ENCODE data around the gene NRG3.
A peak's percentile ranks its signal among the peaks of the same experiment; 100 is the strongest.
"Not testable (repeated sequence)": the region's sequence is repeated elsewhere in the genome, so short reads cannot be mapped to it uniquely, and the experiment has no call there.

NRG3 gene

DNA sequence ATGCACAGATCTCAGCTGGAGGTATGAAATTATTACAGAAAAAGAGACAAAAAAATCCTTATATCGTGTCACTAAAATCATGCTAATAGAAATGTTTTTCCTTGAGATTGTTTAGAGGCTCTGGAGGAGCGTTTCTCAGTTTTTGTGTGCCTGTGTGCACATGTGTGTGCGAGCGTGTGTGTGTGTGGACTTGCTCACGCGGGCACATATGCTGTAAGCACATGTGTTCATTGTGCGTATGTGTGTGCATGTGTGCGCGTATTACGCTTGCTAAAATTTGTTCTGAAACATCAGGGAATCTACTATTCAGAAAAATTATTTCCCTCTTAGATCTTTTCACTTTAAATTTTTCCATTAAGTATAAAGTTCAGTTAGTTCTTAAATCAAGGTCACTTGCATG is 1111.2 kb downstream of the NRG3 start:
- no peak for DNase-seq (ENCODE audit: low spot score)

DNA sequence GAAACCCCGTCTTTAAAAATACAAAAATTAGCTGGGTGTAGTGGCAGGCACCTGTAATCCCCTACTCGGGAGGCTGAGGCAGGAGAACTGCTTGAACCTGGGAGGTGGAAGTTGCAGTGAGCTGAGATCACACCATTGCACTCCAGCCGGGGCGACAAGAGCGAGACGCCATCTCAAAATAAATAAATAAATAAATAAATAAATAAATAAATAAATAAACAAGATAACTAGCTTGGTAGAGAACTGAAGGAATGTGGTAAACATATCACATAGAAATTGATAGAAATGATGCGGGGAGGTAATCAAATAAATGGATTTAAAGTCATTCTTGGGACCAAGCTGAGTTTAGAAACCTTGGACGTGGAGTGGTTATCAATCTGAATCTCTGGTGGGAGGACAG is 1131.5 kb downstream of the NRG3 start:
- not testable (repeated sequence) for DNase-seq (ENCODE audit: low spot score)

DNA sequence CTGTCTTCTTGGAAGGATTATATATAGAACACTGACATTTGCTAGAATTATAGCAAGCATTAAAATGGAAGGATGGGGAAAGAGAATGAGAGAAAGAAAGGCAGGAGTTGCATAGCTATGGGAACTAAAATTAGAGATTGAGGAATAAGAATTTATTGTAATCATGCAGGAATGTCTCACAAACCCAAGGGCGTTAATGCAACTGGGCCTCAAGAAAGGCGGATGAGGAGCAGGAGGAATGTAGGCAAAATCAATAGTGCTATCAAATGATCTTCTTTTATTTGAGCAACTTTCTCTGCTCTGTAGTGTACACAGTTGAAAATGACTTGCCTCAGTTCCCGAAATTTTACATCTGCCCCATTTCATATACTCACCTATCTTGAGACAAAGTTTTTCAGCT is 1132.5 kb downstream of the NRG3 start:
- DNase-seq (ENCODE audit: low spot score): no peak

DNA sequence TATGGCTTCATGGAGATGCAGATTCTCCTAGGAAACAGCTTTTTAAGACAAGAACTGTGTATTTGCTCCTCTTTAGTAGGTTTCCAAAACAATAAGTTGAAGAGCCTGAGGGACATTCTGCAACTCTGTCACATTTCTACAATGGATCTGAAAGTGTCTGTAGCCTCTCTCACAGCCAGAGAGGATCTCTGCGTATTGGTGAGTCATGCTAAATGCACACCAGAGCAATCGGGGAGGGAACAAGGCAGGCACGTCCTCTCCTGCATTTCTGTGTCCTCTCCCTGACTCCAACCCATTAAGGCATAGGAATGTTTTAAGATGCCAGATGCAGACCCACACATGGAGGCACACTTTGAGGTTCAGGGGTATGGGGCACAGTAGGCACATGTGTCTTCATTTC is 1137.9 kb downstream of the NRG3 start:
- peak; percentile 14 for DNase-seq (ENCODE audit: low spot score)

DNA sequence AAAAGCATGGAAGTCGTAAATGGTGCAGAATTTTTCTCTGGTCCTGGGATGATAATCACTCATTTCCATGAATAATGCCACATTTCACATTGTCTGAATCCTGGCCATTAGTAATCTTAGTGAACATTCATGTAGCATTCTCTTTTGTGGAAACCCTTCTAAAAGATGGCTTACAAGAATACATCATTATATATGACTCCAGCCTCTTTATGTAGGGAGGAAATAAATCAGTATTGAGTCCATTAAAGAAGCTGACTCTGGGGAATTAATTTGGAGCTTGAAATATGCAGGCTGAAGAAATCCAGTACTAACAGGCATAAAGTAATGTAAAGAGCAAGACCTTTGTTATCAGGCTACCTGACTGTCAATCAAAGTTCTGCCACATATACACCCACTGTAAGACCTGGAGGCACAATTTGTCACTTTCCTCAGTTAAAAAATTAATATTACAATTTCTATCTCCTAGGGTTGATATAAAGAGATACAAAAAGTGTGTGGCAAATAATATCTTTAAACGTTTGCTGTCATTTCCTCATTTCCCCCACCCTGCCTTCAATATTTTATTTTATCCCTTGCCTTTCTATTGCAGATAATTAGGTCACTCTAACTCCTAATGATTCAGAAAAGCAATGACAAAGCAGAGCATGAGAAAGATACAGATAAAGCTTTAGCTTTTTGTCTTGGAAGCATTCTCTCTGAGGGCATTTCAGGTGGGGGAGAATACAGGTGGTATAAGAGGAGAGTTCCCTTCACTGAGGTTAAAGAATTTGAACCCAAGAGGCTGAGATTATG is 1142.3 kb downstream of the NRG3 start:
- DNase-seq (ENCODE audit: low spot score): no peak

DNA sequence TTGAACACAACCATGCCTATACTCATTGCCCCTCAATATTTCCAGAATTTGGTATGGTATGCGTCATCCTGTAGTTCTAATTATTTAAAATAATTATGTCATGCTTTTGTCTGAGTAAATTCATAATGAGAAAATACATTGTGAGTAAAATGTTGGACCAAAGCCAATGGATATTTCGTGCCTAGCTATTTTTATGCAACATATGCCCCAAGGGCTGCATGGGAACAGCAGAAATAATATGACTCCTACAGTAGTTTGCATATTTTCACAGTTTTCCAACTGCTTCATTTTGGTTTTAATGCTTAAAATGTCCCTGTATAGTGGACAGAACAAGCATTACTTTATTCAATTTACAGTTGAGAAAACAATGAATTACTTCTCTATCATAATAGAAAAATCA is 1148.7 kb downstream of the NRG3 start:
- no peak for DNase-seq (ENCODE audit: low spot score)

Measured in SW480 (cell line).